Measurements from ENCODE around the gene DOCK3.
"Not testable (repeated sequence)": the region's sequence is repeated elsewhere in the genome, so short reads cannot be mapped to it uniquely, and the experiment has no call there.

Gene DOCK3

GRCh38 chr3:50817756-50818529 lies 143.2 kb downstream of the DOCK3 start:
- no peak for TF ChIP-seq CTCF (IDR thresholded peaks at IDR 0.05; ENCODE audit: control extremely low read depth, extremely low read depth, low read depth, missing control alignments)
- no peak for DNase-seq (ENCODE audit: extremely low spot score)
- CTCF ChIA-PET: no interaction called here
- POLR2A ChIA-PET: no interaction called here

- ChIA-PET POLR2A (no interaction called here), CTCF (interaction anchor here (1.0 kb wide), 1 partner anchor 12 kb away, joined by 3 read pairs; no protein-coding TSS in a partner anchor)
- no peak for DNase-seq (ENCODE audit: extremely low spot score)
- no peak for TF ChIP-seq CTCF (IDR thresholded peaks at IDR 0.05; ENCODE audit: control extremely low read depth, extremely low read depth, low read depth, missing control alignments)
Measured at GRCh38 chr3:50819882-50820281, 145.2 kb downstream of the DOCK3 start.

- CTCF ChIA-PET: no interaction called here
- no peak for DNase-seq (ENCODE audit: extremely low spot score)
- POLR2A ChIA-PET: no interaction called here
- TF ChIP-seq CTCF (IDR thresholded peaks at IDR 0.05; ENCODE audit: control extremely low read depth, extremely low read depth, low read depth, missing control alignments): no peak
Measured at GRCh38 chr3:50825841-50826240, 151.1 kb downstream of the DOCK3 start.

GRCh38 chr3:50830451-50830850 lies 155.7 kb downstream of the DOCK3 start:
- ChIA-PET POLR2A (no interaction called here), CTCF (no interaction called here)
- no peak for TF ChIP-seq CTCF (IDR thresholded peaks at IDR 0.05; ENCODE audit: control extremely low read depth, extremely low read depth, low read depth, missing control alignments)
- no peak for DNase-seq (ENCODE audit: extremely low spot score)

- CTCF ChIA-PET; DNase-seq (ENCODE audit: extremely low spot score); POLR2A ChIA-PET: not testable (repeated sequence)
Measured at GRCh38 chr3:50831009-50831408, 156.3 kb downstream of the DOCK3 start.

GRCh38 chr3:50840983-50841489 lies 166.3 kb downstream of the DOCK3 start:
- POLR2A ChIA-PET: no interaction called here
- no peak for DNase-seq (ENCODE audit: extremely low spot score)
- TF ChIP-seq CTCF (IDR thresholded peaks at IDR 0.05; ENCODE audit: control extremely low read depth, extremely low read depth, low read depth, missing control alignments): no peak
- CTCF ChIA-PET: no interaction called here

GRCh38 chr3:50848308-50848707 lies 173.6 kb downstream of the DOCK3 start:
- TF ChIP-seq CTCF (IDR thresholded peaks at IDR 0.05; ENCODE audit: control extremely low read depth, extremely low read depth, low read depth, missing control alignments): no peak
- CTCF ChIA-PET: no interaction called here
- POLR2A ChIA-PET: no interaction called here
- no peak for DNase-seq (ENCODE audit: extremely low spot score)
